Activated CD4-positive, alpha-beta T cell treated with anti-CD3 and anti-CD28 coated beads, Interleukin-2, amount 10 ng/mL, durations not matched to agents 24 days and 14 days (primary cell): Measurements from ENCODE around the gene SLC10A3. TPM values are rescaled to one million over a fixed set of nuclear protein-coding genes. Genes with fewer than 3 reads are reported as not detected.

Experiments used
- DNase-seq: peaks from one replicate; pipeline ENCODE4 v3.0.0; 2022
- H3K27ac Mint-ChIP-seq: one replicate; pipeline ENCODE4 v1.8.0; 2022; ENCODE audit warnings: mild to moderate bottlenecking, mixed read lengths
- H3K27me3 Mint-ChIP-seq: one replicate; pipeline ENCODE4 v1.8.0; 2022; ENCODE audit warnings: mixed read lengths
- H3K36me3 Mint-ChIP-seq: one replicate; pipeline ENCODE4 v1.8.0; 2022; ENCODE audit warnings: low read depth, mild to moderate bottlenecking, mixed read lengths
- H3K4me1 Mint-ChIP-seq: one replicate; pipeline ENCODE4 v1.8.0; 2021; ENCODE audit warnings: mixed read lengths
- H3K4me3 Mint-ChIP-seq: one replicate; pipeline ENCODE4 v1.8.0; 2022; ENCODE audit warnings: mild to moderate bottlenecking, moderate library complexity, mixed read lengths
- H3K9me3 Mint-ChIP-seq: one replicate; pipeline ENCODE4 v1.8.0; 2021; ENCODE audit warnings: mixed read lengths
- intact Hi-C: fragments of 100-400 bp; cut with micrococcal nuclease; formaldehyde crosslinking; loops from one replicate; pipeline ENCODE4 v1.15.1; 2023
- total RNA-seq: library from RNA; stranded (reverse); gene quantifications from 2 replicates; pipeline ENCODE4 v1.2.3, GENCODE V29; 2022

SLC10A3 gene
- total RNA-seq, 1 donor from 2014 or later = 18.2 TPM

DNA sequence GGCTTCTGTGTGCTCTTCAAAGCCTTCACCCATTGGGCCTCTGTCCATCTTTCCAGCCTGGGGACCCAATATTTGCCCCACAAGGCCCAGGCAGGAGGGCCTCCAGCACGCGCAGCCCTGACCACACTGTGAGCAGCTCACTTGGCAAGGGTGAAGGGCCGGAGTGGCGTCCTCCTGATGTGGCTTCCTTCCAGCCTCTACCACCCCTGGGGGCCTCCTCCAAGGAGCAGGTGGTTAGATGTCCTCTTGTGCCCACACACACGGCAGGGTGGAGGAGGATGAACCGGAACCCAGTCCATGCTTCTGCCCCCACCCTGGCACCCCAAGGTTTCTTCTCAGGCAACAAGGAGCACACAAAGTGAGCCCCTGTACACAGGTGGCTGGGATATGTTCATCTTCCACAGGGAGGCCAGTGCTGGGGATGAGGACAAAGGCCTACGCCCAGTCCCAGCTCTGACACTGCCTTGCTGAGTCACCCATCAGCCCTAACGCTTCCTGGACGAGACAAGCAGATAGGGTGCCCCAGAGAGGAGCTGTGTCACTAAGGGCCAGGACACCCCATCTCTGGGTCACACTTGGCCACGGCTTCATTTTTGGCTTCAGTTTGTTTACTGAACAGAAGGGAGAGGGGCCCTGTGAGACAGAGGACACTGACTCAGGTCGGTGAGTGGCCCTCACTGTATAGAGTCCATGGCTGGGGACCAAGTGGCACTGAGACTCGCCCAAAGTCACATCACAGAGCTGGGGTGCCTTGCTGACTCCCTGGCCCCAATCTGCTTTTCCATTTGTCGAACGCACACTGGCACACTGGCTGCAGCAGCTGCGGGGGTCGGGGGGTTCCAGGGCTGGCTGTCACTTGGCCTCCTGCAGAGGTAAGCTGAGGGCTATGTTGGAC, 5.9 kb downstream of the SLC10A3 start:
- Mint-ChIP-seq H3K27me3 (no peaks in the 10 kb centered on the region), H3K4me1 (peaks cover 15% of the 10 kb centered on the region), H3K27ac (no peak overlapping the region), H3K9me3 (no peaks in the 10 kb centered on the region), H3K36me3 (peaks cover 7% of the 10 kb centered on the region), H3K4me3 (peak overlapping the region; percentile 37)
- intact Hi-C loops = no loop called here
- DNase-seq = no peak

DNA sequence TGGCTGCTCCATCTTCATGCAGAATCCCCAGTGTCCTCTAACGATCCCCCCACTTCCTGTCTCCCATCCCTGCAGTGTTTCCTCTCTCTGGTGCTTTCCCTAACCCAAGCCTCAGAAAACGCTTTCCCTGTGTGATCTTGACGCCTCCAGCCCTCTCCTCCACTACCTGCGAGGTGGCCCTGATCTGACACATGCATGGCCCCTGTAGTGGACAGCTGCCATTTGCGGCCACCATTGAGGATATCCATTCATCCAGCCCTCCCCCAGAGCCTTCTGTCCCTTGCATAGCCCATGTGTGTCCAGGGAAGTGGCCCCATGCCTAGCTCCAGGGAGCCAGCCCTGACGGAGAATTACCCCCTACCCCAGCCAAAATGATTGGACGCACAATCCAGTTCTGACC, 7.1 kb downstream of the SLC10A3 start:
- intact Hi-C loops = no loop called here

DNA sequence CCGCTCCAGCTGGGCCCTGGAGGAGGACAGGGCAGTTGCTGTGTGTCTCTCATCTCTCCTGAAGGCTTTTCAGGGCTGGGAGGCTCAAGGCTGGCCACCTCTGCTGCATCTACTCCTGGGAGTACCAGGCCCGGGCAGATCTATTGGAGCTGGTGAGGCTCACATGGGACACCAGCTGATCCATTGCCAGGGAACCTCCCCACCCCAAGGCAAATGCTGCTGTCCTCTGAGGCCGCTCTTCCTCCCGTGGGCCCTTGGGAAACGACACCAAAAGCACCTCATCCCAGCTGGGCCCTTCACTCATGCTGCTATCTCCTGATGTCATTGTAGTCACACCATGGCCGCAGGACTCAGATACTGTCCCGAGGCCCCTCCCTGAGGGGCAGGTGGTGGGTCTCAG, 7.6 kb downstream of the SLC10A3 start:
- intact Hi-C loops = no loop called here
- Mint-ChIP-seq H3K27me3 (no peaks in the 10 kb centered on the region), H3K4me1 (peaks cover 12% of the 10 kb centered on the region), H3K27ac (no peak overlapping the region), H3K9me3 (no peaks in the 10 kb centered on the region), H3K4me3 (no peak overlapping the region), H3K36me3 (peaks cover 7% of the 10 kb centered on the region)
- no peak for DNase-seq

More for the DNA sequence above, 7.1 kb downstream of the SLC10A3 start:
- Mint-ChIP-seq H3K9me3 (no peaks in the 10 kb centered on the region), H3K27me3 (no peaks in the 10 kb centered on the region), H3K27ac (no peak overlapping the region), H3K4me1 (peaks cover 14% of the 10 kb centered on the region), H3K4me3 (no peak overlapping the region), H3K36me3 (peaks cover 7% of the 10 kb centered on the region)
- DNase-seq = no peak

DNA sequence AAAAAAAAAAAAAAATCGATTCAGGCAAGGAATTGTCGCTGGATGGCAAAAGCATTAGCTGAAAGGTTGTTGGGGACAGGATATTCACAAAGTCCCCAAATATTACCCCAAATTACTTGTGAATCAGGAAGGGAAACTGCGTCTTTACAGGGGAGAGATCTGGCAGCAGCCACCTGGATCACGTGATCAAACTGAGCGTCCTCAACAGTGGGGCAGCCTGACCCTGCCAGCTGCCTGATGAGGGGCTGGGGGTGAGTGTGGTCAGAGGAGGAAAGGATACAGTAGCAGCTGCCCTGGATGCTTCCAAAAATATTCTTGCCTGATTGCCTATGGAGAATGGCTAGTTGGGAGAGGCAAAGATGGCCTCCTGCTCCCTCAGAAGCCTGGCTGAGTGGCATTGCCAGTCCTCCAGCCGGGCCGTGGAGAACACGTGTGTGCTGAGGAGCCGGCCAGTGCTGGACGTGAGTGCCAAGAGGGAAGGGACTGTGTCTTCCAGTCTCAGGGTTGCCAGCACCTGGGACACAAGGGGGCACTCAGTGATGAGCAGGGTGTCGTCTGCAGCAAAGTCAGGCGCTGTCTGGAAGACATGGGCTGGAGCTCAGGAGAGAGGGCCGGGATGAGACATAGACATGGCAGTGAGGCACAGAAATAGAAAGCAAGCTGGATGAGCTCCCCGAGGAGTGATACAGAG, 8.4 kb downstream of the SLC10A3 start:
- Mint-ChIP-seq H3K27ac (no peak overlapping the region), H3K27me3 (no peaks in the 10 kb centered on the region), H3K36me3 (peaks cover 7% of the 10 kb centered on the region), H3K4me3 (no peak overlapping the region), H3K4me1 (peaks cover 19% of the 10 kb centered on the region), H3K9me3 (no peaks in the 10 kb centered on the region)
- intact Hi-C loops = no loop called here
- DNase-seq = no peak

DNA sequence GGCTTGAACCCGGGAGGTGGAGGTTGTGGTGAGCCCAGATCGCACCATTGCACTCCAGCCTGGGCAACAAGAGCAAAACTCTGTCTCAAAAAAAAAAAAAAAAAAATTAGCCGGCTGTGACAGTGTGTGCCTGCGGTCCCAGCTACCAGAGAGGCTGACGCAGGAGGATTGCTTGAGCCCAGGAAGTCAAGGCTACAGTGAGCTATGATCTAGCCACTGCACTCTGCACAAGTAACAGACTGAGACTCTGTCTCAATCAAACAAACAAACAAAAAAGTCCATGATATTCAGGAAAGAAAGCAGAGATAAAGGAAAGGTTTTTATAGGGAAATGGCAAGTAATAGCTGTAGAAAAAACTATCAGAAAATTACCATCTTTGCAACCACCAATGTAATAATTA, 9.2 kb downstream of the SLC10A3 start:
- H3K4me1 Mint-ChIP-seq = peaks cover 17% of the 10 kb centered on the region
- H3K27me3 Mint-ChIP-seq = no peaks in the 10 kb centered on the region
- H3K9me3 Mint-ChIP-seq = no peaks in the 10 kb centered on the region
- H3K27ac Mint-ChIP-seq = no peak overlapping the region
- H3K4me3 Mint-ChIP-seq = no peak overlapping the region
- intact Hi-C loops = no loop called here
- DNase-seq = no peak
- peaks cover 7% of the 10 kb centered on the region for H3K36me3 Mint-ChIP-seq

DNA sequence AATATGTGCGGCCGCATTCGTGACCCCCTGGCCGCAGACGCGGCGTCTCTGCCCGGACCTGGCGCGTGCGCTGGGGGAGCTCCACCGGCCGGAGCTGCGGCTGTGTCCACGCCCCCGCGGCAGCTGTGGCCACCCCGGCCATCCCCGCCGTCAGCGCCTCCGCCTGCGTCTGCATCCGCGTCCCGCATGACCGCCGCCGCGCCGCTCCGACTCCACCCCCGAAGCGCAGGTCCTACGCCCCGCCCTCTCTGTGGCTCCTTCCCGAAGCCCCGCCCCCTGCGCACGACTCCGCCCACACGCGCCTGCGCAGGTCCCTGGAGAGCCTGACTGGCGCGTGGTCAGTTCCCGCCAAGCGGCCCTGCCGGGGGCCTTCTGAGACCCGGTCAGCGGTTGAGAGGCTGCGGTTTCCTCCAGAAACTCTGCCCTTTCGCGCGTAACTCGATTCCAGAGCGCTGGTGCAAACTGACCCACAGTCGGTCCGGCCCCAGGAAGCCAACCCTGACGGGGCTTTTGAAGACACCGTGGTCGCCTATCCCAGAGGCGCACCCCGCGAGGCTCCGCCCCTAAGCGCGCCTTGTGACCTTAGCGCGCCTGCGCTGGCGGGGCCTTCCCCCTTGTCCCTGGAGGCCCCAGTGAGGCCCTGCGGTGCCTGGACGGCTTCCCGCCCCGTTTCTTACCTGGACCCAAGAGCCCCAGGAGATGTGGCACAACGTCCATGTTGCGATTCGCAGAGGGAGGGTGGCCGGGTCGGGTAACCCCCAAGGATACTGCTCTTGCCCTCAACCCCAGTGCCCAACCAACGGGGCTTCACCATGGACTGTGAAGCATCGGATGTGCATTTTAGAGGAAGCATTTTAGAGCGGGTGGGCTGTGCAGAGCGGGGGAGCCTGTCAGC, 11.5 kb downstream of the SLC10A3 start, which contains the start of gene LAGE3:
LAGE3 (minus strand) TSS at position 554 of the 895 bp plus-strand sequence; CDS start at position 188, 366 bp downstream.
- Mint-ChIP-seq H3K36me3 (peaks cover 8% of the 10 kb centered on the region), H3K4me3 (peak within 1 kb of the TSS; percentile 96), H3K27me3 (no peaks in the 10 kb centered on the region), H3K9me3 (no peaks in the 10 kb centered on the region), H3K27ac (peak within 1 kb of the TSS; percentile 93), H3K4me1 (peaks cover 20% of the 10 kb centered on the region)
- DNase-seq = peak; percentile 99
- intact Hi-C loops = loop anchor here (1.0 to 5.0 kb wide), 7 partner anchors 11 to 102 kb away; partner anchors contain the start of genes EMD, FAM3A, FAM50A and IKBKG

DNA sequence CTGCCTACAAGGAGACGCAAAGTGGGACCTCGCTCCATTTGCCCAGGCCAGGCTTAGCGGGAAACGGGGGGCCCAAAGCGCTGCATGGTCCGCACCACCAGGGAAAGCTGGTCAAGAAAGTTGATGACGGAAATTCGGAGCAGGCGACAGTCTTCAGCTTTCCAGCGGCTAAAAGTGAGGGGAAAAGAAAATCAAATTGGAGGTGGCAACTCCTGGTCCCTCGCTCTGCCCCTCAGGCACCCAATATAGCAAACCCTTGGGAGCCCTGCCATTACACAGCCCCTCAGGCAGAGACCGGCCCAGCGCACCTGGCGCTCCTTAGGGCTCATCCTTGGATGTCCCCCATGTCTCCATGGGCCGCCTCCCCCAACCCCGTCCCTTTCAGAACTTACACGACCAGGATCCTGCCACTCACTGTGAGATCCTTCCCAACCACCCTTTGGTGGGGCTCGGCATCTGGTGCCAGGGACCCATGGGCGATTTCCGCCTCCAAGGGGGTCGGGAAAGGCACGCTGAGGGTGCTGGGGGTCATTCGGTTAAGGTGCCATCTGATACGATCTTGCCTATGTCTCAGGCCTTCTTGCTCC, 12.4 kb downstream of the SLC10A3 start:
- Mint-ChIP-seq H3K4me3 (peak overlapping the region; percentile 96), H3K36me3 (peaks cover 7% of the 10 kb centered on the region), H3K4me1 (peaks cover 16% of the 10 kb centered on the region), H3K9me3 (no peaks in the 10 kb centered on the region), H3K27me3 (no peaks in the 10 kb centered on the region), H3K27ac (peak overlapping the region; percentile 93)
- intact Hi-C loops = loop anchor here (1.0 to 5.0 kb wide), 5 partner anchors 36 to 101 kb away; partner anchors contain the start of genes EMD, FAM3A, FAM50A and IKBKG
- DNase-seq = no peak

DNA sequence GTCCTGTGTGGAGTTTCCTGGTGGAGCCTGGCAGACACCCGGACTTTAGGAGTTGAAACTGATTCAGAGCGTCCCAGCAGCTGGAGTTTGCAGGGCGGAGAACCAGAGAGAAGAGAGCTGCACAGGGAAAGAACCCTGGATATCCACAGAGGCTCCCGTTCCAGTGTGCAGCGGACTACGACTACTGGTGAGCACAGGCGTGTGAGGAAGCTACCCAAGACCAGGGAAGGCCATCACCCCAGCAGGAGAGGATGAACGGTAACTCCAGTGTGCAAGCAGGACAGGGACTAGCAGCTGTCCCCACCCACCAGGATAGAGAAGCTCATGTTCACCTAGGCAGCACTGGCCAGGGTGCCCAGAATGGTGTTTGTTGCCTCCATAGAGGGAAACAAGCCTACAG, 13.6 kb downstream of the SLC10A3 start:
- no peak for DNase-seq
- no peaks in the 10 kb centered on the region for H3K9me3 Mint-ChIP-seq
- no peaks in the 10 kb centered on the region for H3K27me3 Mint-ChIP-seq
- peak overlapping the region; percentile 21 for H3K4me3 Mint-ChIP-seq
- intact Hi-C loops = loop anchor here (5.0 kb wide), 3 partner anchors 35 to 100 kb away; partner anchors contain the start of genes EMD, FAM50A and RPL10
- peaks cover 9% of the 10 kb centered on the region for H3K36me3 Mint-ChIP-seq
- H3K4me1 Mint-ChIP-seq = peaks cover 16% of the 10 kb centered on the region
- peak overlapping the region; percentile 60 for H3K27ac Mint-ChIP-seq

DNA sequence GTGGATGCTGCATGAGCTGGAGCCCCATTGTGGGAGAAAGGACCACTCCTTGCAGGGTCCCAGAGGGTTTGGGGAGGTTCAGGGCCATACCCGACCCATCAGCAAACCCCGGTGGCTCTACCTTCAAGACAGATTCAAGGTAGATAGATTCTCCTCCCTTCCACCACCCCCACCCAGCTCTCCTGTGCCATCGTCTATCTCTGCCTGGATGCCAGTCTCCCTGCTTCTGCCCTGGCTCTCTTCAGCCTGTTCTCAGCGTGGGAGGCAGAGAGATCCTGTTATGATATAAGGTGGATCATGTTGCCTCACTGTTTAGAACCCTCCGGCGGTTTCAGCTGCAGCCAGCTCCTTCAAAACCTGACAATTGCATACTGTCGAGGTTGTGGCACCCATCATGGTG, 16.7 kb downstream of the SLC10A3 start:
- Mint-ChIP-seq H3K27me3 (no peaks in the 10 kb centered on the region), H3K36me3 (peaks cover 11% of the 10 kb centered on the region), H3K4me1 (peaks cover 12% of the 10 kb centered on the region), H3K27ac (no peak overlapping the region), H3K9me3 (no peaks in the 10 kb centered on the region), H3K4me3 (no peak overlapping the region)
- intact Hi-C loops = no loop called here
- no peak for DNase-seq

DNA sequence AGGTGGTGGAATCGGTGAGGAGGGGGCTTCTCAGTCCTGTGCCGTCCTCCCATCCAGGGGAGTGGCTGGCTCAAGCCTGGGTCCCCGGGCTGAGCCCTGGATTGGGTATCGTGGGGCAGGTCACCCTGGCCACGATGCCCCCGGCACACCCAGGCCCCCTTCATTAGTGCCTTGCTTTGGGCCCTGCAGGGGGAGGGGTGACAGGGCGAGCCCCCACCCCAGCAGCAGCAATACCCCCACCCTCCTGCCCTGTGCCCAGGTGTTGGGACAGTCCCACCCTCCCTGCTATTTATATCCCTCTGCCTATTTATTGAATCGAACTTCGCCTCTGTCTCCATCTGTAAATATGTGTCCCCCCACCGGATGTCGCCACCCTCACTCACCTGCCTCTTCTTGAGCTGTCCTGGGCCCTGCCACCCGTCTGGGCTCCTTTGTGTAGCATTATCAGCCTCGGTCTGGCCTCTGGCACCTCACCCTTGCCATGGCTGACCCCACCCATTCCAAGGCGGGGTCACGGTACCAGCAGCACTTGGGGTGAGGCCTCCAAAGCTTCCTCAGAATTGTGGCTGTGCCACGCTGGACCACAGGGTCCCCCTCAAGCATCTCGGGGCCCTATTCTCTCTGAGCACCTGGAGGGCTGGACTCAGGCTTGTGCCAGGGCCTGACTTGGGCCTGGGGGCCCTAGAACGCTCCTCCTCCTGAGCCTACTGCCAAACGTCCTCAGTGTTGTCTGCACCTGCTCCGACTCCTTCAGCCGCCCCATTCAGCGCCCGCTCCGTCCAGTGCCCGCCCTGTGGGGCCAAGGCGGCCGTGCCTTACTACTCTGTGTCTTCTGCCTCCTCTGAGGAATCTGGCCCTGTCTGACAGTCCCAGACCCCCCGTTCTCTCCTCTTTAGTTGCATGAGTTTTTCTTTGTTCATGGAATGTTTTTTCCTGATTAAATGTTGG, 17.5 kb downstream of the SLC10A3 start:
- Mint-ChIP-seq H3K9me3 (no peaks in the 10 kb centered on the region), H3K36me3 (peaks cover 11% of the 10 kb centered on the region), H3K4me3 (no peak overlapping the region), H3K4me1 (peaks cover 12% of the 10 kb centered on the region), H3K27me3 (no peaks in the 10 kb centered on the region), H3K27ac (no peak overlapping the region)
- intact Hi-C loops = no loop called here
- DNase-seq = no peak

DNA sequence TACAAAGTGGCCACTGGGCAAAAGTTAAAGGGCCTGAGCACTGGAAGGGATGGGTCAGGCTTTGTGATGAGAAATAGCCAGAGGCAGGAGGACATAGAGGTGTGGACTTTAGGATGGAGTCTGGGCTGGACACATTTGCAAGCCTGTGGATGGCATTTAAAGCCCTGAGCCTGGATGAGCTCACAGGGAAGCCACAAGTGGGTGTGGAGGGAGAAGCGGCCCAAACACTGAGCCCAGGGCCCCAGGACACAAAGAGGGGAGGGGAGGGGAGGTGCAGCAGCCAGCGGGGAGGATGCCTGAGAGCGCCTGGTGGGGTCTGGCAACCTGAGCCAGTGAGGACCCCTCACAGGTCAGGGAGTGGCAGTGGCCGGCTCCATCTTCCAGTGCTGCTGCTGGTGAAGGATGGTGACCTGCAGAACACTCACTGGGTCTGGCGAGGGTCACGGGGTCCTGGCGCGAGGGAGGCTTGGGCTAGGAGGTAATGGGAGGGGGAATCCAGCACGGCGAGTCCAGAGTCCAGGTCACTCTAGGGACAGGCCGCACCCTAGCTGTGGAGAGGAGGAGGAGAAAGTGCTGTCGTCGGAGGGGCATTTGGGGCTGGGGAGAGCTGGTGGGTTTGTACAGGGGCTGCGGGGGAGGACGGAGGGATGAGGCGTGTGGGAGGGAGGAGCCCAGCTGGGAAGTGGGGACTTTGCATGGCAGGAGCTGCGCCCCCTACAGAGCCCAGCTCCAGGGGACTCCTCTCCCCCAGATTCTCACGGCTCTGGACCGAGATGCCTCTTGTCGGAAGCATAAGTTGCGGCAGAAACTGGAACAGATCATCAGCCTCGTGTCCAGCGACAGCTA, 18.4 kb downstream of the SLC10A3 start:
- Mint-ChIP-seq H3K4me1 (peaks cover 5% of the 10 kb centered on the region), H3K27ac (no peak overlapping the region), H3K36me3 (peaks cover 11% of the 10 kb centered on the region), H3K27me3 (no peaks in the 10 kb centered on the region), H3K9me3 (no peaks in the 10 kb centered on the region), H3K4me3 (no peak overlapping the region)
- no peak for DNase-seq
- intact Hi-C loops = no loop called here
